GM18867 (cell line): ENCODE data around the gene RPL36AL.
A peak's percentile ranks its signal among the peaks of the same experiment; 100 is the strongest.
"Not testable (repeated sequence)": the region's sequence is repeated elsewhere in the genome, so short reads cannot be mapped to it uniquely, and the experiment has no call there.

ENCODE experiments used
- ATAC-seq: cut with Tn5 transposase; IDR thresholded peaks from one replicate; pipeline ENCODE4 v1.9.1; 2021; ENCODE audit warnings: mild to moderate bottlenecking, moderate library complexity; ENCODE audit not compliant: unreplicated experiment

Gene RPL36AL

DNA sequence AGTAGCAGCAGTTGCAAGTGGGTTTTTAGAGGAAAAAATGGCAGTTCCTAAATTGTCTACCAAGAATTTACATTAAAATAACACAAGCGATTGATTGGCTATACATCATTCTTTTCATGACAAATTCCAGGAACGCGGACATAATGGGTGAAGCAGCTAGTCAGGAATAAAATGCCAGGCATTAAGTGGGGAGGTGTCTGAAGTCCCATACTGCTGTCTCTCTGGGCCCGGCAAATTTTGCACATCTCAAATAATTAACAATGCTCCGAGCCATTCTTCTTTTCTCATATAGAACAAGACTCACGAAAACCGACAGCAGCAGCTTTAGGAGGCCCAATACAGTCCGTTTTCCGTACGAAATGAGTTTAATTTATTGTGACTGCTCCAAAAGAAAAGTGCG, 696 bp downstream of the RPL36AL start:
- no peak for ATAC-seq

DNA sequence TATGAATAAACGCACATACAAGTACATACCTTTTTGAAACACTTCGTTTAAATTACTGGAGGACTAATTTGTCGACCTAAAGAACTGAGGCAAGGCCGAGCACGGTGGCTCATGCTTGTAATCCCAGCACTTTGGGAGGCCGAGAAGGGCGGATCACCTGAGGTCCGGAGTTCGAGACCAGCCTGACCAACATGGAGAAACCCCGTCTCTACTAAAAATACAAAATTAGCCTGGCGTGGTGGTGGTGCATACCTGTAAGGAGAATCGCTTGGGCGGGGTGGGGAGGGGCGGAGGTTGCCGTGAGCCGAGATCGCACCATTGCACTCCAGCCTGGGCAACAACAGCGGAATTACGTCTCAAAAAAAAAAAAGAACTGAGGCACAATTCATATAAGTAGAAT, 1.2 kb downstream of the RPL36AL start:
- not testable (repeated sequence) for ATAC-seq

DNA sequence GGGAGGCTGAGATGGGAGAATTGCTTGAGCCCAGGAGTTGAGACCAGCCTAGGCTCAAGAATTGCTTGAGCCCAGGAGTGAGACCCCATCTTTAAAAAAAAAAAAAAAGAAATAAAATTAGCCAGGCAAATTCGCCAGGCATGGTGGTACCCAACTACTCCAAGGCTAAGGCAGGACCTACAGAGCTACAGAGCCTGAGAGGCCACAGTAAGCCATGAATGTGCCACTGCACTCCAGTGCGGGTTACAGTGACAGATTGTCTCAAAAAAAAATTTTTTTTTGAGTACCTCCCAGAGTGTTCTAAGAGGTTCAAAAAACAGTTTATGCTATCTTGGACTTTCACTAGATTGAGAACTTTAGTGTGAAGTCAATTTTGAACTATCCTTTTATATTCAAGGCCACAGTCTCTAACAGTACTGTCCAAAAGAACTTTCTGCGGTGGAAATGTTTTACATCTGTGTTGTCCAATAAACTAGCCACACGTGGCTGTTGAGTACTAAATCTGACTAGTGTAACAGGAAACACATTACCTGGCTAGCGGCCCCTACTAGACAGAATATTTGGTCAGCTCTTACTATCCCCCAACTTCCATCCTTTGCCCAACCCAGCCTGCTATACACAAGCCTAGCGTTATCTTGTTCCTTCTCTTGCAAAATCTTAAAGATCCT, 2.4 kb downstream of the RPL36AL start:
- ATAC-seq = no peak

DNA sequence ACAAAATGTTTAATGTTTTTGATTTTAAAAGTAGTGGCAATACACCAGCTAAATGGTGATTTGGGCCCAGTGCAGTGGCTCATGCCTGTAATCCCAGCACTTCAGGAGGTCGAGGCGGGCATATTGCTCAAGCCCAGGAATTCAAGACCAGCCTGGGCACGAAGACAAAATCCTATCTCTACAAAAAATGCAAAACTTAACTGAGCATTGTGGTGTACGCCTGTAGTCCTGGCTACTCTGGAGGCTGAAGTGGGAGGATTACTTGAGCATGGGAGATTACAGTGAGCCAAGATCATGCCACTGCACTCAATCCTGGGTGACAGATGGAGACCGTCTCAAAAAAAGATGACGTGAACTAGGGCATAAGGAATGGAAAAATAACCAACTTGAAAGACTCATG, 4.7 kb downstream of the RPL36AL start:
- ATAC-seq = no peak

DNA sequence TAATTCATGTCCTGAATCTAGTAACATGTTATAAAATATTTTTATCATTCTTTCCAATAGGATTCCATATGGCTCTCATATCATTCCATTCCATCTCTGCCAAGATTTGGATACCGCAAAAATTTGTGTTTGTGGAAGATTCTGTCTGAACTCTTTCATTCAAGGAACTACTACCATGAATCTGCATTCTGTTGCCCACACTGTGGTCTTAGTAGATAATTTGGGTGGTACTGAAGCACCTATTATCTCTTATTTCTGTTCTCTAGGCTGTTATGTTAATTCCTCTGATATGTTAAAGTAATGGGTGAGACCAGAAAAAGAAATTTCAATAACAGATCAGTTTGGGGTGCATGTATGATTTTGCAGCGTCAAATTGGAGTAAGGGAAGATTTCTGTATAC, 6.2 kb downstream of the RPL36AL start:
- no peak for ATAC-seq

DNA sequence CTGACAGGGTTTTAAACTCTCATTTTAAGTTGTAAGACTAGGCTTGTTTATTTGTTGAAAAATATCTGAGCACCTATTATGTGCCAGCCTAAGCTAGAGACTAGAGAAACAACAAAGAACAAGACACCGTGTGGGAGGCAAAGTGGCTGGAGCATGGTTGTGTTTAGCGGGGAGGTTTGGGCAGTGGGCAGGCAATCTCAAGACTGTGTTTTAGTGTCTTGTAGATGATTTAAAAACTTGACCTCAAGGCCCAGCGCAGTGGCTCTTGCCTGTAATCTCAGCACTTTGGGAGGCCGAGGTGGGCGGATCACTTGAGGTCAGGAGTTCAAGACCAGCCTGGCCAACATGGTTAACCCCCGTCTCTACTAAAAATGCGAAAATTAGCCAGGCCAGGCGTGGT, 7.8 kb downstream of the RPL36AL start:
- ATAC-seq = no peak

DNA sequence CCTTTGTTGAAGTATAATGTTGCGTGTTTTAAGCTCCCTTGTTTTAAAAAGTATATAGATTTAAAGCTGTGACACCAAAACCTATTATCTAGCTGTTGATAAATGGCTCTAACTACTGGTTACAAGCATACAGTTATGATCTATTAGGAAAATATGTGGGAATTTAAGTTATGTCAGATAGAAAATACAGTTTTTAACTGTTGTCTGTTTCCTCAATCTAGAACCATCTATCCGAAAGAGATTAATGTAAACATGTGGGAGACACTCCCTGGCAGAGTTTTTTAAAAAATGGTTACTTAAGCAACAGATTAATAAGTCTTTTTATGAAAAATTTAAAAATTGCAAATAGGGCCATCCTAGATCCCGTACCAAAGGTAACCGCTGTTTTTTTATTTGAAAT, 8.2 kb downstream of the RPL36AL start:
- no peak for ATAC-seq

DNA sequence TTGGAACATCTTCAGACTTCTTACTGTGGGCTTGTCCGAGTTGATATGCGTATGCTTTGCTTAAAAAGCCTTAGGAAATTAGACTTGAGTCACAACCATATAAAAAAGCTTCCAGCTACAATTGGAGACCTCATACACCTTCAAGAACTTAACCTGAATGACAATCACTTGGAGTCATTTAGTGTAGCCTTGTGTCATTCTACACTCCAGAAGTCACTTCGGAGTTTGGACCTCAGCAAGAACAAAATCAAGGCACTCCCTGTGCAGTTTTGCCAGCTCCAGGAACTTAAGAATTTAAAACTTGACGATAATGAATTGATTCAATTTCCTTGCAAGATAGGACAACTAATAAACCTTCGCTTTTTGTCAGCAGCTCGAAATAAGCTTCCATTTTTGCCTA, 12.8 kb downstream of the RPL36AL start:
- no peak for ATAC-seq

DNA sequence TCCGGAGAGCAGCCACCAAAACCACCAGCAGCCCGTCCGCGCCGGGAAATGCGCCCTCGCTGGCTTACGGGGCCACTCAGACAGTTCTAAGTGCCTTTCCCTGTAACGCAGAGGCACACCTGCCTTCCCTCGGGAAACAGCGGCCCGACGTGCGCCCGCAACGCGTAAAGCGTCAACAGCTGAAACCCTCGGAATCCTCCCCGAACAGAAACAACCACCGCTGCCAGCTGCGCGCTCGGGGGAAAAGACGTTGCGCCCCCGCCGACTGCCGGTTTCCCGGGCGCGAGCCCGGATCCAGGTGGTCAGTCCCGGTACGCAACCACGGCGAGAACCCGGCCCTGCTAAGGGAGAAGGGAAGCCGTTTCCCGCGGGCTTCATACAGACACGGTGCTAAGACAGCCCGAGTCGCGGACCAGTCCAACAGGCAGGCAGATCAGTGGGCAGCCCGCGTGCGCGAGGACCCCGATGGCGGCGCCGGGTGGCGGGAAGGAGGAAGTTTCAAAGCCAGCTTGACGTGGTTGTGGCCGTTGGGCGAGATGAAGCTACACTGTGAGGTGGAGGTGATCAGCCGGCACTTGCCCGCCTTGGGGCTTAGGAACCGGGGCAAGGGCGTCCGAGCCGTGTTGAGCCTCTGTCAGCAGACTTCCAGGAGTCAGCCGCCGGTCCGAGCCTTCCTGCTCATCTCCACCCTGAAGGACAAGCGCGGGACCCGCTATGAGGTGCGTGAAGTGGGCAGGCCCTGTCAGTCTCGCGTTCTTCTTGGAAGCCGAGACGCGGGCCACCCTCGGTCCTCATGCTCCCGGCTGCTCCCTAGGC, 21.7 kb downstream of the RPL36AL start, which contains the start of gene LRR1:
LRR1 (plus strand) TSS at position 456 of the 816 bp plus-strand sequence; CDS start at position 537, 81 bp downstream.
- peak; percentile 52 for ATAC-seq

DNA sequence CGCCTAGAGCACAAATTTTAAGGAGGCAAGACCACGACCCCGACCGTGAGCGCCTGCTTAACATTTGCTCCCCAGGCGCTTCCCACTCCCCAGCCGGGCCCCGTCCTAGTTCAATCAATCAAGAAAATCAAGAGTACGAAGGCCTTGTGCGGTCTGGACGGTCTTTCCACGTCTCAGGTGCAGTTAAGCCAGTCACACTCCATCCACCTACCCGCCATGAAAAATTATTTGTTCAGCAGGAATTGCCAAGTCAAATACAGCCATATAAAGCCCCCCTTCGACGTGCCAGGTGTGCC, 22.3 kb downstream of the RPL36AL start:
- peak; percentile 1 for ATAC-seq

DNA sequence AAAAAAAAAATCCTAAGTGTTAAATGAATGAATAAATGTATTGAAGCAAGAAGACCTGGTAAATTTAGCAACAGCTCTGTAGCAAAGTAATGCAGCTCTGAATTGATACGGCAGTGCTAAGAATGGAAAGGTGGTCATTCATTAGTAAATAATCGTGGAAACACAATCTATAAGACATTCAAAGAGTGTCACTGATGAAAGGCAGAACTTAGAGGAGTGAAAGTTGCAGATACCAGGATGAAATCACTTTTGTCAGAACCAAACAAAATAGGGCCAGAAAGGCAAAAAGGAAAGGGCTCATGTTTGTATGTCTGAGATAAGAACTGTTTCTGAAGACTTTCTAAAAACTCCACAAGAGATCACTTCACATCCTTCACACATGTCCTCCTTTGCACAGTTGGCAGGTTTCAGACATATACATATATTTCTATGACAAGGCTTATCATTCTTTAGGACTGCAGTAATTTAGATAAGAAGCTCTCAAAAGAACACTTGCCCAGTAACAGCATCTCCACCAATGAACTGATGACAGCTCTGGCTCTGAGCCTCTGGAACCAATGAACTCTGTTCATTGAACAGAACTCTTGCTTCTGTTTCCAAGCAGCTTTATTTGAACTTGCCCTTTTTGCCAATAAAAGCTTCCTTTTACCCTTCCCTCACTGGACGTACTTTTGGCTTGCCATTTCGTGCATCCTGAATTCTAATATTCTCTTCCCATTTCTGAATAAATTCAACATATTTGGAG, 25.9 kb downstream of the RPL36AL start:
- no peak for ATAC-seq

DNA sequence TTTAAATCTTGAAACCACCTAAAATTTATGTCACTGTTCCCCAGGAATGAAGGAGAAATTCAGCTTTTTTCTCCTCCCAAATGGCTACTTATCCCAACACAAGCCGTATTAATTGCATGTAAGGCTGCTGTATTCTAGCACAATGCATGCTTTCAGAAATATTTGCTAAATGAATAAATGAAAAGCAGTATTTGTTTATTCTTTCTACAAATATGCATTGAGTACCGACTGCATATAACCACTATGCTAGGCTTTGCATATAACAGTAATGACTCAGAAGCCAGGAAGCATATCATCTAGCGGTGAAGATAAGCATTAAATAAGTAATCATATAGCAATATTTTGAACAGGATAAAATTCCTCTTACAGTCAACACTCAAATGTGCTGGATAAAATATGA, 27.4 kb downstream of the RPL36AL start:
- no peak for ATAC-seq

DNA sequence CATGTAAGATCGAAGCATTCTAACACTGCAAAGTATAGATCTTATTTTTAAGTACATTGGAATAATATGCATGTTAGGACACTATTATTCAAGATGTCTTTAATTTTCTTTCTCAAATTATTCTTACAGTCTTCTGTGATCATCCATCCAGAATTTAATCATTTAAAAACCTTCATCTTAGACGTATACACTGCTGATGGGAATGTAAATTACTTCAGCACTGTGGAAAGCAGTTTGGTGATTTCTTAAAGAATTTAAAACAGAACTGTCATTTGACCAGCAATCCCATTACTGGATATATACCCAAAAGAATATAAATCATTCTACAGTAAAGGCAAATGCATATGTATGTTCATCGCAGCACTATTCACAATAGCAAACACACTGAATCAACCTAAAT, 31.0 kb downstream of the RPL36AL start:
- ATAC-seq = no peak

DNA sequence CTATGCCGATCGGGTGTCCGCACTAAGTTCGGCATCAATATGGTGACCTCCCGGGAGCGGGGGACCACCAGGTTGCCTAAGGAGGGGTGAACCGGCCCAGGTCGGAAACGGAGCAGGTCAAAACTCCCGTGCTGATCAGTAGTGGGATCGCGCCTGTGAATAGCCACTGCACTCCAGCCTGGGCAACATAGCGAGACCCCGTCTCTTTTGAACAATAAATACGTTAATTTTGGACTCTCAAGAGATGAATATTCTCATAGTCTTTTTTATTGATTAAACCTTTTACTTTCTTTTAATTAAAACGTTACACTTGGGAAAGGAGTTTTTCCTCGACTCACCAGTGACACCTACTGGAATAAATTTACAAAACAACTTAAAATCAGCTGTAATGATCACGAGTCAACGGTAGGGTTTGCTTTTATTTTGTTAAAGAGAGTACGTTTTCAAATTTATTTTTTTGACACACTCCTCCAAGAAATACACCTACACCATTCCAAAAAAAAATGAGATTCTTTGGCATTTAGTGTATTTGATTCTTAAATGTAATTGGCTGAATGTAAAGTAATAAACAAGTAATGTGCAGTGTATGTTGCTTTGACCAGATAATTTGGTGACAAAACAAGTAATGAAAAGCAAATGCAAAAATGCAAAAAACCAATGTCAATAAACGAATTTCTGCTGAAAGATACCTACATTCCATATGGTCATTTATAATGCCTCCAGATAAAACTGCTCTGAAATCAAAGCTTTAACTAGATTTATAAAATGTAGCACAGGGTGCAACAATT, 33.6 kb downstream of the RPL36AL start:
- peak; percentile 36 for ATAC-seq

DNA sequence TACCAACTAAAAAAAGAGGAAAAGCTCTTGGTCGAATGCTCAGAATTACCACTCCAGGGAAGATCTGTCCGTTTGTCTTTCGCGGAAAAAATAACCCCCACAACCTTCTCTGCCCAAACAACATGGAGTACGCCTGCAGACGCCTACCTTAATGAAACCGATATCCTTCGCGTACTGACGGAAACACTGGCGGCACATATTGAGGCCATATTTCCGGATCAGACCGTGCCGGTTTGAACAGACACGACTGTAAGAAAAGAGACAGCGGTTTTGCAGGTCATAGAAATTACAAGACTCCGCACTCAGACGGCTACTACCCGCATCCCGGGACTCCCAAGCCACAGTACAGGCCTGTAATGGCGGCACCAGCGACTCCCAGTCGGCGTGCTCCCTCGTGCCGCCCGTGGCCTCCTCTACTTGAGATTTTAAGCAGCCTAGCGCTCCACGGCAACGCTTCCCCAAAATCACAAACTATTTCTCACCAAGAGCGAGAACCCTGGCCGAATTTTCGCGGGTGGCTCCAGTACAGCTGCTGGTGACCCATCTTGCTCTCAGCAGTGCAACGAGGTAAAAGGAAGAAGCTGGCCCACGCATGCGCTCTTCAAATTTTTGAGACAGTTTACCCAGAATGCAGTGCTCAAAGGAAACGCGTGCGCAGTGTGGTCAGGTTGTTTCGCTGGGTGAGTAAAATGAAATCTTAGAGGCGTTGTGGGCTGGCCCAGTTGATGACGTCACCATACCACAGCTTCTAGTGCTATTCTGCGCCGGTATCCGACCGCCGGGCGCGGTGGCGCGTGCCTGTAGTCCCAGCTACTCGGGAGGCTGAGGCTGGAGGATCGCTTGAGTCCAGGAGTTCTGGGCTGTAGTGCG, 34.4 kb downstream of the RPL36AL start, which contains the start of gene RPS29:
RPS29 (minus strand) TSS at position 578 of the 870 bp plus-strand sequence; CDS start at position 544, 34 bp downstream.
- peak; percentile 87 for ATAC-seq

DNA sequence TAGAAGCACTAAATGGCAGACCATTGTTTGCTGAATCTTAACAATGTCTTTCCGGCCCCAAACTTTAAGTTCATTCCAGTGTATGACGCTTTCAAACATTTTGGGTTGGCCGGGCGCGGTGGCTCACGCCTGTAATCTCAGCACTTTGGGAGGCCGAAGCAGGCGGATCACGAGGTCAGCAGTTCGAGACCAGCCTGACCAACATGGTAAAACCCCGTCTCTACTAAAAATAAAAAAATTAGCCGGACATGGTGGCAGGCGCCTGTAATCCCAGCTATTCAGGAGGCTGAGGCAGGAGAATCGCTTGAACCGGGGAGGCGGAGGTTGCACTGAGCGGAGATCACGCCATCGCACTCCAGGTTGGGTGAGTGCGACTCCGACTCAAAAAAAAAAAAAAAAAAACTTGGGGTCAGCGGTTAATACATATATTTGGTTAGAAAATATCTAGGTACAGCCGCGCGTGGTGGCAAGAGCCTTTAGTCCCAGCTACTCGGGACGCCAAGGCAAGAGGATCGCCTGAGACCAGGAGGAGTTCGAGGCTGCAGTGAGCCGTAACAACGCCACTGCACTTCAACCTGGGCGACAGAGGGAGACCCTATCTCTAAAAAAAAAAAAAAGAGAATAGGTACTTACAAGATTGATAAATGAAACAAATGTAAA, 35.3 kb downstream of the RPL36AL start:
- ATAC-seq = not testable (repeated sequence)

DNA sequence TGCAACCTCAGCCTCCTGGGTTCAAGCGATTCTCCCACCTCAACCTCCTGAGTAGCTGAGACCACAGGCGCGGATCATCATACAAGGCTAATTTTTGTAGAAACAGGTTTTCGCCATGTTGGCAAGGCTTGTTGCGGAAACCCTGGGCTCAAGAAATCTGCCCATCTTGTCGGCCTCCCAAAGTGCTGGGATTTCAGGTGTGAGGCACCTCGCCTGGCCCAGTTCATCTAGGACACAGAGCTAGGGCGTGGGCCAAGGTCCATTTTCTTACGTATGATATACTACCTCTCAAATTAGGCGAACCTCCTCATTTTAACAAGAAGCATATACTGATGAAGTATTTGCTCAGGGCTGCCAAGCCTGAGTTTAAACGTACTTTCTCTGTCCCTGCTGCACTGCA, 36.4 kb downstream of the RPL36AL start:
- ATAC-seq = no peak

DNA sequence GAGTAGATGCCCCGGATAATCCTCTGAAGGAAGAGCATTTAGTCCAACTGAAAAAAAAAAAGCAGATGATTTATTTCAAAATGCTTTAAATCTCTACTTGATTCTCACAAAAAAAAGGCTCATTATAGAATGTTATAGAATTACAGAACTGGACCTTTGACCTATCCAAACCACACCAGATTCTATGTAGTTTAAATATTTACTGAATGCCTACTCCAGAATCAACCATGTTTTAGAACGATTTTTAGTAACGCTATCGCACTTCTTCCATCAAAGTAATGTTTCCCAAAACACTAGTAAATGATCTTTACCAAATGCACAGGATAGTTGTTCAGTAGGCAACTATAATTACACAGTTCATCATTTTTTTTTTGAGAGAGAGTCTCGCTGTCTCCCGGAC, 36.8 kb downstream of the RPL36AL start:
- no peak for ATAC-seq
